MCF 10A (cell line): Measurements from ENCODE around the gene CCDC171. TPM values are rescaled to one million over a fixed set of nuclear protein-coding genes. Genes with fewer than 3 reads are reported as not detected.

ENCODE experiments used
- BruUV-seq: library from RNA; stranded (reverse); fragments of 400-500 nt; replicated peaks from 2 replicates; lab custom pipeline; 2021; lab: Mats Ljungman, UMichigan
- CTCF ChIA-PET: fragments of 300-600 bp; sonication (Branson Sonifier 250); formaldehyde crosslinking; extraction: SDS; loops from one replicate; lab custom pipeline; 2021; ENCODE audit warnings: antibody characterized with exemption, inconsistent platforms; lab: Yijun Ruan, JAX
- POLR2A ChIA-PET: fragments of 300-600, 350-650 bp; sonication (Branson Sonifier 250); formaldehyde crosslinking; extraction: SDS; loops from one replicate; lab custom pipeline; 2020; ENCODE audit warnings: antibody characterized with exemption, inconsistent platforms; lab: Yijun Ruan, JAX
- DNase-seq: peaks from one replicate; pipeline ENCODE4 v3.0.0-alpha.2; 2018; ENCODE audit not compliant: unreplicated experiment
- H3K27ac Mint-ChIP-seq: one replicate; pipeline ENCODE4 v1.8.0; 2022; ENCODE audit warnings: mild to moderate bottlenecking, low read depth, mixed read lengths; ENCODE audit not compliant: unreplicated experiment
- H3K27me3 Mint-ChIP-seq: one replicate; pipeline ENCODE4 v1.8.0; 2022; ENCODE audit warnings: mixed read lengths; ENCODE audit not compliant: insufficient read depth, unreplicated experiment
- H3K36me3 Mint-ChIP-seq: one replicate; pipeline ENCODE4 v1.8.0; 2022; ENCODE audit warnings: mild to moderate bottlenecking, moderate library complexity, mixed read lengths; ENCODE audit not compliant: insufficient read depth, unreplicated experiment
- H3K4me1 Mint-ChIP-seq: one replicate; pipeline ENCODE4 v1.8.0; 2022; ENCODE audit warnings: mixed read lengths; ENCODE audit not compliant: insufficient read depth, unreplicated experiment
- H3K4me3 Mint-ChIP-seq: one replicate; pipeline ENCODE4 v1.8.0; 2022; ENCODE audit warnings: mild to moderate bottlenecking, moderate library complexity, mixed read lengths; ENCODE audit not compliant: unreplicated experiment
- H3K9me3 Mint-ChIP-seq: one replicate; pipeline ENCODE4 v1.8.0; 2022; ENCODE audit warnings: mixed read lengths; ENCODE audit not compliant: unreplicated experiment
- intact Hi-C: fragments of 100-400 bp; cut with micrococcal nuclease; formaldehyde crosslinking; loops from 2 replicates; pipeline ENCODE4 v1.14.1; 2022
- total RNA-seq: library from RNA; stranded (reverse); gene quantifications from 2 replicates; pipeline ENCODE4 v1.2.3, GENCODE V29; 2022
- TF ChIP-seq, protein P1 (sequence below): fragments of 200-600 bp; IDR thresholded peaks from one replicate; pipeline ENCODE4 v1.8.0; 2022; ENCODE audit warnings: antibody characterized with exemption, mild to moderate bottlenecking; ENCODE audit not compliant: unreplicated experiment

The CCDC171 gene
- total RNA-seq, 1 experiment from 2014 or later = 1.7 TPM

DNA sequence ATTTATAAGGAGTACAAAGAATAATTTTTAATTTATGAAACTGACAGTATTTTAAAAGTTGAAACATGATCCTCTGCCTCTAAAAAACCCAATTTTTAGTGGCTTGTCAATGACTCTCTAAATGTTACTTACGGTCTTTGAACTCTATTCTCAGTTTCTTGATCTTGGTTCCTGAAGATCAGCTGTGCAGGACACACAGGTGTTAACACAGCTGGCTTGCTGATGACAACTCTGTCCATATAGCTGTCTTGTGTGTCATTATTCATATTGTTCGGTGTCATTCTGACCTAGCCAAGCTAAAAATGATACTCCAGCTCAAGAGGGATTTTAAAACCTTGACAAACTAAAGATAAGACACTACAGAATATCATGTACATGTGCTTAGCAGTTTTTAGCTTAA, 314.5 kb downstream of the CCDC171 start:
- DNase-seq = no peak
- CTCF ChIA-PET = no interaction called here
- Mint-ChIP-seq H3K4me3 (no peak overlapping the region), H3K9me3 (peaks cover 2% of the 10 kb centered on the region), H3K27ac (no peak overlapping the region), H3K4me1 (peaks cover 9% of the 10 kb centered on the region), H3K27me3 (no peaks in the 10 kb centered on the region), H3K36me3 (no peaks in the 10 kb centered on the region)
- intact Hi-C loops = no loop called here
- TF ChIP-seq, protein P1, sequence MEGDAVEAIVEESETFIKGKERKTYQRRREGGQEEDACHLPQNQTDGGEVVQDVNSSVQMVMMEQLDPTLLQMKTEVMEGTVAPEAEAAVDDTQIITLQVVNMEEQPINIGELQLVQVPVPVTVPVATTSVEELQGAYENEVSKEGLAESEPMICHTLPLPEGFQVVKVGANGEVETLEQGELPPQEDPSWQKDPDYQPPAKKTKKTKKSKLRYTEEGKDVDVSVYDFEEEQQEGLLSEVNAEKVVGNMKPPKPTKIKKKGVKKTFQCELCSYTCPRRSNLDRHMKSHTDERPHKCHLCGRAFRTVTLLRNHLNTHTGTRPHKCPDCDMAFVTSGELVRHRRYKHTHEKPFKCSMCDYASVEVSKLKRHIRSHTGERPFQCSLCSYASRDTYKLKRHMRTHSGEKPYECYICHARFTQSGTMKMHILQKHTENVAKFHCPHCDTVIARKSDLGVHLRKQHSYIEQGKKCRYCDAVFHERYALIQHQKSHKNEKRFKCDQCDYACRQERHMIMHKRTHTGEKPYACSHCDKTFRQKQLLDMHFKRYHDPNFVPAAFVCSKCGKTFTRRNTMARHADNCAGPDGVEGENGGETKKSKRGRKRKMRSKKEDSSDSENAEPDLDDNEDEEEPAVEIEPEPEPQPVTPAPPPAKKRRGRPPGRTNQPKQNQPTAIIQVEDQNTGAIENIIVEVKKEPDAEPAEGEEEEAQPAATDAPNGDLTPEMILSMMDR = no peak
- no TSS peak for BruUV-seq
- POLR2A ChIA-PET = interaction anchor here (0.6 kb wide), 1 partner anchor 66 kb away, joined by 3 read pairs; no protein-coding TSS in a partner anchor

DNA sequence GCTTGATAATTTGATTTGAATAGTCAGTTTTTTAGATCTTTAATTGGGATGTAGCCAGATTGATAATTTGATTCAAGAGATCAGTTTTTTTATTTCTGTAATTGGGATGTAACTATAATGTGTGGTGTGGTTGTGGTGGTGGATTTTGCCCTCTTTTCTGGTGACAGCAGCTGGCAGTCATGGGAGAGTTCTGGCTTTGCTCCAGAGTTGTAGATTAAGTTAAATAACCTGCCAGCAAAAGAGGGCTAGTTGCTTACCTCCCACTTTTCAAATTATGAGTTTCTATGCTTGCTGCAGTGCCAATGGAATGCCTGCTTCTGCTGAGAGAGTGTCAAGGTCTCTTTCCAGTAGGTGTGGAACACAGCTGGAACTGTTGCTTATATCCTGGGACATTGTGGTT, 315.1 kb downstream of the CCDC171 start:
- DNase-seq = no peak
- CTCF ChIA-PET = interaction anchor here (1.3 kb wide), 1 partner anchor 1195 kb away, joined by 3 read pairs; no protein-coding TSS in a partner anchor
- H3K4me3 Mint-ChIP-seq = no peak overlapping the region
- H3K27me3 Mint-ChIP-seq = no peaks in the 10 kb centered on the region
- no peaks in the 10 kb centered on the region for H3K36me3 Mint-ChIP-seq
- H3K9me3 Mint-ChIP-seq = no peaks in the 10 kb centered on the region
- TF ChIP-seq, protein P1 = no peak
- H3K27ac Mint-ChIP-seq = no peak overlapping the region
- no TSS peak for BruUV-seq
- H3K4me1 Mint-ChIP-seq = peaks cover 9% of the 10 kb centered on the region
- intact Hi-C loops = no loop called here
- POLR2A ChIA-PET = interaction anchor here (0.6 to 0.7 kb wide), 2 partner anchors 66 to 1187 kb away, joined by 3 read pairs; no protein-coding TSS in a partner anchor

DNA sequence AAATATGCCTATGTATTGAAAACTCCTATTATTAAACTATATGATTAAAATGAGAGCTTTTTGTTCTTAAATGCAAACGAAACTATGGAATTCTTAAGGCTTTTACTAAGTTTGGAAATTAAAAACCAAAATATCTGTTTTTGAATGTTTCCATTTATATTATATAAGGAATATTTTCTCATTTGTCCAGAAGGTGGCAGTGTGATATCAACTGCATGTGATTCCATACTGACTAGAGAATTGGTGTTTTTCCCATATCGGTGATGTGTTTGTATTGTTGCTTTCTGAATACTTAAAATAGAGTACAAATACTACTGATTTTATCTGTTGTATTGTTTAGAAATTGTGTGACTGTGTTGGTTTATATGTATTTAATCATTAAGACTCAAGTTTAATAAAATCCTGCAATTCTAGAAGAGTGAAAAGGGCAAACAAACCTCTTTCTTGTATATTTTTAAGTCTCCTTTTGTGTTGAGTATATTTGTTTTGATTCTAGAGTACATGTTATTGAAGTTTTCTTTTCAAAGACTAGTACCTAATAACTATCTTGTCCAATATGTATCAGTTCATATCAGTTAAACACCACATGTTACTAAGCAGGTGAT, 320.8 kb downstream of the CCDC171 start:
- BruUV-seq = no TSS peak
- Mint-ChIP-seq H3K9me3 (no peaks in the 10 kb centered on the region), H3K27ac (no peak overlapping the region), H3K36me3 (no peaks in the 10 kb centered on the region), H3K4me3 (no peak overlapping the region), H3K27me3 (no peaks in the 10 kb centered on the region), H3K4me1 (peaks cover 9% of the 10 kb centered on the region)
- intact Hi-C loops = loop anchor here (1.0 to 10.0 kb wide), 4 partner anchors 260 to 851 kb away; no protein-coding TSS in a partner anchor
- peak; percentile 67 for DNase-seq
- TF ChIP-seq, protein P1 = peak; percentile 51
- ChIA-PET POLR2A (interaction anchor here (1.6 kb wide), 1 partner anchor 11 kb away, joined by 3 read pairs; no protein-coding TSS in a partner anchor), CTCF (interaction anchor here (0.6 to 2.9 kb wide), 20 partner anchors 8 to 1181 kb away, joined by 3 to 18 read pairs (median 4); no protein-coding TSS in a partner anchor)

DNA sequence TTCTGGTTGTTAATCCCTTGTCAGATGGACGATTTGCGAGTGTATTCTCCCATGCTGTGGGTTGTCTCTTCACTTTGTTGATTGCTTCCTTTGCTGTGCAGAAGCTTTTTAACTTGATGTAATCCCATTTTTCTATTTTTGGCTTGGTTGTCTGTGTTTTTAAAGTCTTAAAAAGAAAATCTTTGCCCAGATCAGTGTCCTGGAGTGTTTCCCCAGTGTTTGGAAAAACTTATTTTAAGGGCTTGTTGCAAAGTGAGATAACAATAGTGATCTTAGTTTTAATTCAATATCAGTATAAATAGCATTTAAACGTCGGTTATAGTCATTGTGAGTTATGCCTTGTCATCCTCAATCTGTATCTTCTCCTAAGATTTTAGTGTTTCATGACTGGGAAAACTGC, 329.5 kb downstream of the CCDC171 start:
- POLR2A ChIA-PET = interaction anchor here (0.6 kb wide), 1 partner anchor 39 kb away, joined by 3 read pairs; no protein-coding TSS in a partner anchor
- CTCF ChIA-PET = interaction anchor here (0.9 to 1.0 kb wide), 2 partner anchors 9 to 1181 kb away, joined by 3 read pairs; no protein-coding TSS in a partner anchor
- H3K36me3 Mint-ChIP-seq = no peaks in the 10 kb centered on the region
- H3K4me1 Mint-ChIP-seq = no peaks in the 10 kb centered on the region
- no peaks in the 10 kb centered on the region for H3K27me3 Mint-ChIP-seq
- H3K4me3 Mint-ChIP-seq = no peak overlapping the region
- TF ChIP-seq, protein P1 = no peak
- BruUV-seq = no TSS peak
- H3K9me3 Mint-ChIP-seq = no peaks in the 10 kb centered on the region
- no peak overlapping the region for H3K27ac Mint-ChIP-seq
- intact Hi-C loops = no loop called here
- DNase-seq = no peak
